Activated naive CD8-positive, alpha-beta T cell treated with anti-CD3 and anti-CD28 coated beads, Interleukin-2, amount 50 U/mL, for 24 hours (primary cell): ENCODE measurements around the gene ZNF274.
"Not testable (repeated sequence)": the region's sequence is repeated elsewhere in the genome, so short reads cannot be mapped to it uniquely, and the experiment has no call there.

Experiments
- ATAC-seq: fragments of 150-1000 bp; cut with Tn5 transposase; one replicate; pipeline ENCODE4 v1.10.0; 2021
- DNase-seq: peaks from one replicate; pipeline ENCODE4 v3.0.0; 2021
- H3K27ac Mint-ChIP-seq: one replicate; pipeline ENCODE4 v1.8.0; 2021; ENCODE audit warnings: mild to moderate bottlenecking, mixed read lengths
- H3K27me3 Mint-ChIP-seq: one replicate; pipeline ENCODE4 v1.8.0; 2021; ENCODE audit warnings: mixed read lengths
- H3K36me3 Mint-ChIP-seq: one replicate; pipeline ENCODE4 v1.8.0; 2021; ENCODE audit warnings: low read depth, mixed read lengths
- H3K4me1 Mint-ChIP-seq: one replicate; pipeline ENCODE4 v1.8.0; 2021; ENCODE audit warnings: mixed read lengths
- H3K4me3 Mint-ChIP-seq: one replicate; pipeline ENCODE4 v1.8.0; 2021; ENCODE audit warnings: mild to moderate bottlenecking, moderate library complexity, mixed read lengths
- H3K9me3 Mint-ChIP-seq: one replicate; pipeline ENCODE4 v1.8.0; 2021; ENCODE audit warnings: mixed read lengths

ZNF274 gene

DNA sequence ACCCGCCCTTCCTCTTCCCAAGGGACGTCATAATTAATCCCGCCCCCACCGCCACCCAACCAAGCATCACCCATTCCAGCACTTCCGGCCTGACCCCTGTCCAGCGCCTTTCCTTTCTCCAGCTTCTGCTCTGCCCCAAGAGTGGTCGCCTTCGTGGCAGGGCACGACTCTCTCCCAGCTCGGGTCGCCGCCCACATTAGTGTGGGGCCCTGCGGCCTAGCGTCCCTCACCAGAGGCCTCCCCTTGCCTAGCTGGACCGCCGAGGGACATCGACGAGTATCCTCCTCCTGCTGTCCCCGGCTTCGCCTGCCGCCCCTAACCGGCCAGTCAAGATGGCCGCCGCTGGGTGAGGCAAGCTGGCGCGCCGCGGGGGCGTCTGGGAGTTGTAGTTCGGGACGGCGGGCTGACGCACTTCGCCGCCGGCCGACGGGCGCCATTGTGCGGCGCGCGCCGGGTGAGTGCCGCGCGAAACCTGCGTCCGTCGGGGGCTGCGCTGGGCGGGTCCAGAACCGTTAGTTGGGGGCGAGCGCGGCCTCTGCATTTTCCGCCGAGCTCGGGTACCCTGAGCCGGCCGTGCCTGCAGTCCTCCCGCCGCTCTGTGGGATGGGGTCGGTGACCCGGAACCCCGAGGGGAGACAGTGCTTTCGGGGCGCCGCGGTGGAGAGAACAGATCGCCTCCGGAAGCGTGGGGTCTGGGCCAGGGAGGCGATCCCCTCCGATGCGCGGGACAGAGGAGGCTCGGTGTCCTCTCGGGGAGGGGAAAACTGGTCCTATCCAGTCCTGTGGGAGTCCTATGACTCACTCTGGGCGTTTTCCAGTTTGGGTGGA lies at the start of gene ZNF274:
TSS of gene ZNF274 (plus strand) at position 73 of the 828 bp plus-strand sequence. CDS start 905 bp downstream, outside the sequence.
- H3K4me1 Mint-ChIP-seq = peaks cover 22% of the 10 kb centered on the region
- peak; percentile 92 for ATAC-seq
- H3K27me3 Mint-ChIP-seq = no peaks in the 10 kb centered on the region
- H3K27ac Mint-ChIP-seq = peak within 1 kb of the TSS; percentile 98
- H3K4me3 Mint-ChIP-seq = peak within 1 kb of the TSS; percentile 90
- H3K36me3 Mint-ChIP-seq = peaks cover 70% of the 10 kb centered on the region
- H3K9me3 Mint-ChIP-seq = peaks cover 37% of the 10 kb centered on the region
- peak; percentile 95 for DNase-seq

DNA sequence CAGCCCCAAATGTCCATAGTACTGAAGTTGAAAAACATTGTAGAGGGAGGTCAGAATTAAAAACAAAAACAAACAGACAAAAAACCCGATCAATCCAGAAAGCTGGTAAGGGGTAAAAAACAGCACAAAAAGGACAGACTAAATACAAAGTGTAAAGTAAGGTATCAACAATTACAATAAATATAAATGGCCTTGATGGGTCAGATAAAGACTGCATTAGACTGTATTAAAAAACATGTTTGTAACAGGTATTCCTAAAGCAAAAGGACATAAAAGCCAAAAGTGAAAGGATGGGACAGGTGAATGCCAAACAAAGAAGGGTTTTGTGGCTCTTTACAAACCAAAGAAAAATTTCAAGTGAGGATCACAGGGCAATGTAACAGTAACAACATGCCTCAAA lies 48.6 kb upstream of the ZNF274 start:
- no peaks in the 10 kb centered on the region for H3K4me1 Mint-ChIP-seq
- ATAC-seq (no peak), DNase-seq (no peak)
- H3K9me3 Mint-ChIP-seq = peaks cover 59% of the 10 kb centered on the region
- peaks cover 92% of the 10 kb centered on the region for H3K36me3 Mint-ChIP-seq
- H3K27ac Mint-ChIP-seq = no peak overlapping the region
- H3K27me3 Mint-ChIP-seq = no peaks in the 10 kb centered on the region
- H3K4me3 Mint-ChIP-seq = no peak overlapping the region

DNA sequence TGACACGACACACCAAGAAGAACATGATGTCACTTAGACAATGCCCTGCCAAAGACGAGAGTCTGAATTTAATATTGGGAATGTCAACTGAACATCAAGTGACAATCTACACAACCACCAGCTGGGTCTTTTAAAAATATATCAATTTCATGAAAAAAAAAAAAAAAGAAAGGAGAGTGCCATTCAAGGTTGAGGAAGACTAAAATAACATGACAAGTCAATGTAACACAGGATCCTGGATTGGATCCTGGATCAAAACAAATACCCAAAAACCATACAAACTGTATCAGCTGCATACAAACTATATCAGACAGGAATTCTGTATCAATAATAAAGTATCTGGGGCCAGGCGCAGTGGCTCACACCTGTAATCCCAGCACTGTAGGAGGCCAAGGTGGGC lies 37.0 kb upstream of the ZNF274 start:
- Mint-ChIP-seq H3K9me3 (peaks cover 27% of the 10 kb centered on the region), H3K27ac (no peak overlapping the region), H3K4me1 (peaks cover 16% of the 10 kb centered on the region), H3K27me3 (no peaks in the 10 kb centered on the region), H3K36me3 (peaks cover 60% of the 10 kb centered on the region), H3K4me3 (no peak overlapping the region)
- no peak for DNase-seq
- no peak for ATAC-seq

DNA sequence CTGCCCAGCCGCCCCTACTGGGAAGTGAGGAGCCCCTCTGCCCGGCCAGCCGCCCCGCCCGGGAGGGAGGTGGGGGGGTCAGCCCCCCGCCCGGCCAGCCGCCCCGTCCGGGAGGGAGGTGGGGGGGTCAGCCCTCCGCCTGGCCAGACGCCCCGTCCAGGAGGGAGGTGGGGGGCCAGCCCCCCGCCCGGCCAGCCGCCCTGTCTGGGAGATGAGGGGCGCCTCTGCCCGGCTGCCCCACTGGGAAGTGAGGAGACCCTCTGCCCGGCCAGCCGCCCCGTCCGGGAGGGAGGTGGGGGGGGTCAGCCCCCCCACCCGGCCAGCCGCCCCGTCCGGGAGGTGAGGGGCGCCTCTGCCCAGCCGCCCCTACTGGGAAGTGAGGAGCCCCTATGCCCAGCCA lies 35.4 kb upstream of the ZNF274 start:
- H3K4me1 Mint-ChIP-seq = peaks cover 26% of the 10 kb centered on the region
- H3K36me3 Mint-ChIP-seq = peaks cover 47% of the 10 kb centered on the region
- H3K27me3 Mint-ChIP-seq, DNase-seq, H3K27ac Mint-ChIP-seq, ATAC-seq, H3K4me3 Mint-ChIP-seq: not testable (repeated sequence)
- H3K9me3 Mint-ChIP-seq = peaks cover 32% of the 10 kb centered on the region

GRCh38 chr19:58150328-58150921 lies 32.4 kb upstream of the ZNF274 start, which contains the start of gene ZNF329:
ZNF329 (minus strand) TSS chr19:58150789; CDS start chr19:58129503, 21,286 bp downstream.
- DNase-seq (peak; percentile 97), ATAC-seq (peak; percentile 74)
- H3K9me3 Mint-ChIP-seq = peaks cover 26% of the 10 kb centered on the region
- peaks cover 35% of the 10 kb centered on the region for H3K4me1 Mint-ChIP-seq
- H3K27me3 Mint-ChIP-seq = no peaks in the 10 kb centered on the region
- peak within 1 kb of the TSS; percentile 89 for H3K4me3 Mint-ChIP-seq
- H3K36me3 Mint-ChIP-seq = peaks cover 37% of the 10 kb centered on the region
- H3K27ac Mint-ChIP-seq = peak within 1 kb of the TSS; percentile 74

DNA sequence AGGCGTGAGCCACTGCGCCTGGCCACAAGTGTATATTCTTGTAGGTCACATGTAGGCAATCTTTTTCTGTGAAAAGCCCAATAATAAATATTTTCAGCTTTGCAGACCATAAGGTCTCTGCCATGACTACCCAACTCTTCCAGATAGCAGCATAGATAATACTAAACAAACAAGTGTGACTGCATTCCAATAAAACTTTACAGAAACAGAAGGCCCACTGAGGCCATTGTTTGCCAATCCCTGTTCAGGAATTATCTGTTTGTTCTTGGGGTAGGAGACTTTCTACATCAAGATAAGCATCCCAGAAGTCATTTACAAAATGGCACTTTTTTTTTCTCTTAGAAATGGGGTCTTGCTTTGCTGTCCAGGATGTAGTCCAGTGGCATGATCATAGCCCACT lies 29.5 kb upstream of the ZNF274 start:
- H3K9me3 Mint-ChIP-seq = peaks cover 26% of the 10 kb centered on the region
- no peak overlapping the region for H3K27ac Mint-ChIP-seq
- H3K36me3 Mint-ChIP-seq = peaks cover 25% of the 10 kb centered on the region
- no peak overlapping the region for H3K4me3 Mint-ChIP-seq
- DNase-seq (no peak), ATAC-seq (no peak)
- no peaks in the 10 kb centered on the region for H3K27me3 Mint-ChIP-seq
- H3K4me1 Mint-ChIP-seq = peaks cover 35% of the 10 kb centered on the region

DNA sequence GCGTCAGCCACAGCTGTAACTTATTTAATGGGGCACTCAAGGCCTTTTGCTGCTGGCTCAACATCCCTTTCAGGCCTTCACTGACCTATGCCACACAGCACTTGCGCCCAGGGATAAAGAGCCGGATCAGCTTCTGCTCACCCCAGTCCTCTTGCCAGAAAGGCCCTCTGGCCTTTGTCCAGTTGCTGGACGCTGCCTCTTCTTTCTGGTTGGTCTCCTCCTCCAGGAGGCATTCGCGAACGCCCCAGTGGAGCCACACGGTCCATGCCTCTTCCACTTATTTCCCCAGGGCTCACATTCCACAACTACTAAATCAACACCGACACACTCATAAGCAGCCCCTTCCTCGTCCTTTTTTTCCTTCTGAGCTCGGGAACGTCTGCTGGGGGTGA lies 28.6 kb upstream of the ZNF274 start:
- no peaks in the 10 kb centered on the region for H3K27me3 Mint-ChIP-seq
- H3K9me3 Mint-ChIP-seq = peaks cover 23% of the 10 kb centered on the region
- H3K4me3 Mint-ChIP-seq = peak overlapping the region; percentile 85
- peaks cover 16% of the 10 kb centered on the region for H3K36me3 Mint-ChIP-seq
- ATAC-seq (no peak), DNase-seq (peak; percentile 12)
- H3K4me1 Mint-ChIP-seq = peaks cover 34% of the 10 kb centered on the region
- H3K27ac Mint-ChIP-seq = peak overlapping the region; percentile 64

- Mint-ChIP-seq H3K36me3 (peaks cover 11% of the 10 kb centered on the region), H3K9me3 (peaks cover 19% of the 10 kb centered on the region), H3K4me3 (peak overlapping the region; percentile 85), H3K4me1 (peaks cover 27% of the 10 kb centered on the region), H3K27ac (peak overlapping the region; percentile 64), H3K27me3 (no peaks in the 10 kb centered on the region)
- peak; percentile 75 for ATAC-seq
- peak; percentile 99 for DNase-seq
Observed at GRCh38 chr19:58154679-58155648, 27.9 kb upstream of the ZNF274 start.

DNA sequence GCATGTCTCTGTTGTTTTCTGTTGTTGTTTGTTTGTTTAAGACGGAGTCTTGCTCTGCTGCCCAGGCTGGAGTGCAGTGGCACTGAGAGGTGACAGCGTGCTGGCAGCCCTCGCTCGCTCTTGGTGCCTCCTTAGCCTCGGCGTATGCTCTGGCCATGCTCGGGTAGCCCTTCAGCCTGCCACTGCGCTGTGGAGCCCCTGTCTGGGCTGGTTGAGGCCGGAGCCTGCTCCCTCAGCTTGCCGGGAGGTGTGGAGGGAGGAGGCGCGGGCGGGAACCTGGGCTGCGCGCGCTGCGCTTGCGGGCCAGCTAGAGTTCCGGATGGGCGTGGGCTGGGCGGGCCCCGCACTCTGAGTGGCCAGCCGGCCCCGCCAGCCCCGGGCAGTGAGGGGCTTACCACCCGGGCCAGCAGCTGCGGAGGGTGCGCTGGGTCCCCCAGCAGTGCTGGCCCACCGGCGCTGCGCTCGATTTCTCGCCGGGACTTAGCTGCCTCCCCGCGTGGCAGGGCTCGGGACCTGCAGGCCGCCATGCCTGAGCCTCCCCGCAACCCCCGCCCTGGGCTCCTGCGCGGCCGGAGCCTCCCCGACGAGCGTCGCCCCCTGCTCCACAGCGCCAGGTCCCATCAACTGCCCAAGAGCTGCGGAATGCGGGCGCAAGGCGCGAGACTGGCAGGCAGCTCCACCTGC lies 25.7 kb upstream of the ZNF274 start:
- DNase-seq (no peak), ATAC-seq (no peak)
- peaks cover 13% of the 10 kb centered on the region for H3K4me1 Mint-ChIP-seq
- no peak overlapping the region for H3K4me3 Mint-ChIP-seq
- no peak overlapping the region for H3K27ac Mint-ChIP-seq
- peaks cover 17% of the 10 kb centered on the region for H3K9me3 Mint-ChIP-seq
- no peaks in the 10 kb centered on the region for H3K27me3 Mint-ChIP-seq
- H3K36me3 Mint-ChIP-seq = peaks cover 10% of the 10 kb centered on the region

DNA sequence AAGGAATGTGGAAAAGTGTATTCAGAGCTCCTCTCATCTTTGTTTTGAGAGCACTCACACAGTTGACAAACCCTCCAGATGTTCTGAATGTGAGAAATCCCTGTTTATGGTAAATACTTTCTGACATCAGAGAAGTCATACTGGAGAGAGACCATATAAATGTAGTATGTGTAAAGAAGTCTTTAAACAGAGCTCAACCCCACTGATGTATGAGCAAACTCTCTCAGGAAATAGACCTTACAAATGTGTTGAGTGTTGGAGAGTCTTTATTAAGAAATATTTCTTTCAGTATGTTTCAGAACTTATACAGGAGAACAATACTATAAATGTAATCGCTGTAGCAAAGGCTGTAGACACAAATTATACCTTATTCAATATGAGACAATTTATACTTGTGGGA lies 16.6 kb upstream of the ZNF274 start:
- DNase-seq (no peak), ATAC-seq (no peak)
- peaks cover 55% of the 10 kb centered on the region for H3K9me3 Mint-ChIP-seq
- no peaks in the 10 kb centered on the region for H3K4me1 Mint-ChIP-seq
- no peaks in the 10 kb centered on the region for H3K27me3 Mint-ChIP-seq
- H3K27ac Mint-ChIP-seq = no peak overlapping the region
- H3K36me3 Mint-ChIP-seq = peaks cover 46% of the 10 kb centered on the region
- H3K4me3 Mint-ChIP-seq = no peak overlapping the region

GRCh38 chr19:58166708-58167280 lies 16.1 kb upstream of the ZNF274 start:
- Mint-ChIP-seq H3K36me3 (peaks cover 45% of the 10 kb centered on the region), H3K27me3 (no peaks in the 10 kb centered on the region), H3K27ac (no peak overlapping the region), H3K4me3 (no peak overlapping the region), H3K4me1 (no peaks in the 10 kb centered on the region), H3K9me3 (peaks cover 53% of the 10 kb centered on the region)
- DNase-seq = no peak
- no peak for ATAC-seq

DNA sequence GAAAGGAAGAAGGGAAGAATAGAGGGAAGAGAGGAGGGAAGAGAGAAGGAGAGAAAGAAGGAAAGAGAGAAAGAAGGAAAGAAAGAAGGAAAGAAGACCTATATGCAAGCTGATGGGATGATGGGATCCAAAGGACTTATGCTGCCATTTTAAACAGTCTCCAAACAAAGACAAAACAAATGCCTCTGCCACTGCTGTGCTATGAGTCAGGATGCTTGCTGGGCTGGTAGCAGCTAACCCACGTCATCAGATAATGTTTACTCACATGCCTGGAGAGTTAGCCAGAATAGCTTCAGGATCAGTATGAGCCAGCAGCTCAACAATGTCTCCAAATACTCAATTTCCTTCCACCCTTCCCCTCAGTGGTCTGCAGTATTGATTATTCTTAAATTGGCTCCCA lies 12.0 kb upstream of the ZNF274 start:
- Mint-ChIP-seq H3K9me3 (peaks cover 51% of the 10 kb centered on the region), H3K27me3 (no peaks in the 10 kb centered on the region), H3K36me3 (peaks cover 39% of the 10 kb centered on the region), H3K4me1 (no peaks in the 10 kb centered on the region), H3K4me3 (no peak overlapping the region), H3K27ac (no peak overlapping the region)
- DNase-seq (no peak), ATAC-seq (no peak)

GRCh38 chr19:58181902-58182576 lies 822 bp upstream of the ZNF274 start:
- DNase-seq (peak; percentile 71), ATAC-seq (no peak)
- H3K27me3 Mint-ChIP-seq = no peaks in the 10 kb centered on the region
- H3K36me3 Mint-ChIP-seq = peaks cover 67% of the 10 kb centered on the region
- peaks cover 48% of the 10 kb centered on the region for H3K9me3 Mint-ChIP-seq
- H3K27ac Mint-ChIP-seq = peak overlapping the region; percentile 98
- peak overlapping the region; percentile 90 for H3K4me3 Mint-ChIP-seq
- peaks cover 22% of the 10 kb centered on the region for H3K4me1 Mint-ChIP-seq
